ENCODE data around the gene ZKSCAN1.
"Not testable (repeated sequence)": the region's sequence is repeated elsewhere in the genome, so short reads cannot be mapped to it uniquely, and the experiment has no call there.

Gene ZKSCAN1

DNA sequence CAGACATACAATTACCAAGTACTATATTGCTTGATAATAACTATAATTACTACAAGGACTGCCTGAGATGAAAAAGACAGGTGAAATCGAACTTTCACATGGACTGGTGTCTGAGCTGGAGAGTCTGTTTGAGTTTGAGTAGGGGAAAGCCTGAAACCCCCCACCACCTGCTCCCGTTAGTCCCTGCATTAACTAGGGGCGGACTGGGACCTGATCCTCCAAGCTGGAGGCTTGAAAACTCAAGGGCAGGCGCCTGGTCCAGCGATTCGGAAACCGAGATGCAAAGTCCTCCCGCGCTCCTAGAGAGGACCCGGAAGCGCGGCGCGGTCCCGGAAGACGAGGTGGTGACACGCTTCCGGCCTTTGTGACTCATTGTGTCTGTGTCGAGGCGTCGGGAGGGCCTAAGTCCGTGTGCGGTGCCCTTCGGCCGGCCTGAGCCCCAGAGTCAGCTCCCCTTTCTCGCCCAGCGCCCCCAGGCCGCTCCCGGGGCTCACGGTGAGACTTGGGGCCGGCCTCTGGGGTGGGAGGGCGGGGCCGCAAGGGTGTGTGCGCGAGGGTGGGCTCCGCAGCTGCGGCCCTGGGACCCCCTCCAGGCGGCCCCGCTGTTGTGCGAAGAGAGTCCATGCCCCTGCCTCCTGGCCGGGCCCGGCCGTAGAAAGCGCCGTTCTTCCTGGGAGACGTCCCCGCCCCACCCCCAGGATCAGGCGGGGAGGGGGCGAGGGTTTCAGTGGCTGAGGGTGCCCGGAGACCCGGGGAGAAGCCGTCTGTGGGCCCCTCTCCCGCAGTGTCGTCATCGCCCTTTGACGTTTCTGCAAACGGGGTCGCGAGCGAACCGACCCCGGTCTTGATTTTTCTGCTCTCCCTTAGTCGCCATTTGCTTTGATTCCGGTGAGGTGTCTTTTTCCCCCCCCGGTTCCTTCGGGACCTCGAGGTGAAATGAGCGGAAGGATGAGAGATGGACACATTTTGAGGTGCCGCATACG lies at the start of gene ZKSCAN1:
Gene ZKSCAN1 (plus strand): TSS at position 365 of the 983 bp plus-strand sequence. CDS start 7,911 bp downstream, outside the sequence.
- H3K4me3 ChIP-seq (ENCODE audit: low read depth, low read length): peak within 1 kb of the TSS; percentile 68
- TF ChIP-seq, protein P1, sequence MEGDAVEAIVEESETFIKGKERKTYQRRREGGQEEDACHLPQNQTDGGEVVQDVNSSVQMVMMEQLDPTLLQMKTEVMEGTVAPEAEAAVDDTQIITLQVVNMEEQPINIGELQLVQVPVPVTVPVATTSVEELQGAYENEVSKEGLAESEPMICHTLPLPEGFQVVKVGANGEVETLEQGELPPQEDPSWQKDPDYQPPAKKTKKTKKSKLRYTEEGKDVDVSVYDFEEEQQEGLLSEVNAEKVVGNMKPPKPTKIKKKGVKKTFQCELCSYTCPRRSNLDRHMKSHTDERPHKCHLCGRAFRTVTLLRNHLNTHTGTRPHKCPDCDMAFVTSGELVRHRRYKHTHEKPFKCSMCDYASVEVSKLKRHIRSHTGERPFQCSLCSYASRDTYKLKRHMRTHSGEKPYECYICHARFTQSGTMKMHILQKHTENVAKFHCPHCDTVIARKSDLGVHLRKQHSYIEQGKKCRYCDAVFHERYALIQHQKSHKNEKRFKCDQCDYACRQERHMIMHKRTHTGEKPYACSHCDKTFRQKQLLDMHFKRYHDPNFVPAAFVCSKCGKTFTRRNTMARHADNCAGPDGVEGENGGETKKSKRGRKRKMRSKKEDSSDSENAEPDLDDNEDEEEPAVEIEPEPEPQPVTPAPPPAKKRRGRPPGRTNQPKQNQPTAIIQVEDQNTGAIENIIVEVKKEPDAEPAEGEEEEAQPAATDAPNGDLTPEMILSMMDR (IDR thresholded peaks at IDR 0.05; ENCODE audit: insufficient read depth, low read depth, low read length, missing control alignments): no peak
- peak; percentile 96 for DNase-seq (ENCODE audit: low read depth)

DNA sequence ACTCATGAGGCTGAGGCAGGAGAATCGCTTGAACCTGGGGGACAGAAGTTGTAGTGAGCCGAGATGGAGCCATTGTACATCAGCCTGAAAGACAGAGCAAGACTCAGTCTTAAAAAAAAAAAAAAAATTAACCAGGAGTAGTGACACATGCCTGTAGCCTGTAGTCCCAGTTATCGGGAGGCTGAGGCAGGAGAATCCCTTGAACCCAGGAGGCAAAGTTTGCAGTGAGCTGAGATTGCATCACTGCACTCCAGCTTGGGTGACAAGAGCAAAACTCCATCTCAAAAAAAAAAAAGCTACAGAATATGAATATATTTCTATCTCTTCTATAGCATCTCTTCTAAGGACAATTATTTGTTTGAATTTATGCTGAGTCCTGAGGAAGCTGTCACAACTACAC lies 46.1 kb upstream of the ZKSCAN1 start:
- TF ChIP-seq, protein P1 (IDR thresholded peaks at IDR 0.05; ENCODE audit: insufficient read depth, low read depth, low read length, missing control alignments): no peak
- H3K4me3 ChIP-seq (ENCODE audit: low read depth, low read length): no peak overlapping the region
- no peak for DNase-seq (ENCODE audit: low read depth)

DNA sequence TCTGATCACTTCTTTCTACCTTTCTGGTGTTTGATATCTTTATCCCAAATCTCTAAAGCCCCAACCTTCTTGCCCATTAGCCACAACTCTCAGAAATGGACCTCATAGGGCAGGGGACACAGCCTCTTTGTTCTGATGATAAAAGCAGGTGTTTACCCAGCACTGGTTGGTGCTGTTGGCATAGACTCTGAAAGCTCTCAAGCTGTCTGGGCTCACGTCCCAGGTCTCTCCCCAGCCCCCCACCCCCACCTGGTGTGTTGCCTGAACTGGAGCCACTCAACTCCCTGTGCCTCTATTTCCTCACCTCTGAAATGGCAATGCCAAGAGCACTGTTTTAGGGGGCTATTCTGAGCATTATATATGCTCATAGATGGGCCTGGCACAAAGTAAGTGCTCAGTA lies 45.6 kb upstream of the ZKSCAN1 start:
- DNase-seq (ENCODE audit: low read depth): not testable (repeated sequence)

DNA sequence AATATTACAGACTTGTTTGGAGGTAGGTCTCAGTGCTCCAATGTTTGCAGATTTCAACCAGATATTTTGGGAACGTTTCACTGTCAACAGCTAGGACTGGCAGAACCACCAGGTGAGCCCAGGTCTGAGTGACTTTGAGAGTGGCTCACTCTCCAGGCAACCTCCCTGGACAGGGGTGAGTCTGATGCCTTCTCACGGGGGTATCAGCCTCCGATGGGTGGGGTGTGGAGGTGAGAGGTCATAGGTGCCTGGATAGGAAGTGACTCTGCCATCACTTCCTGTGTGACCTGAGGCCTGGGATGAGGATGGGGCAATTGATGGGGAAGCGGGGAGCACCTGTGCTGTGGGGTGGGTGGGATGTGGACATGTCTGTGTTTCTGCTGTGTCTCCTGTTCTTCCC lies 44.2 kb upstream of the ZKSCAN1 start:
- TF ChIP-seq, protein P1 (IDR thresholded peaks at IDR 0.05; ENCODE audit: insufficient read depth, low read depth, low read length, missing control alignments): no peak
- no peak overlapping the region for H3K4me3 ChIP-seq (ENCODE audit: low read depth, low read length)
- no peak for DNase-seq (ENCODE audit: low read depth)

More for the DNA sequence above, 45.6 kb upstream of the ZKSCAN1 start:
- not testable (repeated sequence) for H3K4me3 ChIP-seq (ENCODE audit: low read depth, low read length)

DNA sequence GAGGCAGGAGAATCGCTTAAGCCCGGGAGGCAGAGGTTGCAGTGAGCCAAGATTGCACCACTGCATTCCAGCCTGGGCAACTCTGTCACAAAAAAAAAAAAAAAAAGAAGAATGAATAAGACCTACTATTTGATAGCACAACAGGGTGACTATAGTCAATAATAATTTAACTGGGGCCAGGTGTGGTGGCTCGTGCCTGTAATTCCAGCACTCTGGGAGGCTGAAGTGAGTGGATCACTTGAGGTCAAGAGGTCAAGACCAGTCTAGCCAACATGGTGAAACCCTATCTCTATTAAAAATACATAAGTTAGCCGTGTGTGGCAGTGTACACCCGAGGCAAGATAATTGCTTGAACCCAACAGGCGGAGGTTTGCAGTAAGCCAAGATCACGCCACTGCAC lies 41.6 kb upstream of the ZKSCAN1 start:
- H3K4me3 ChIP-seq (ENCODE audit: low read depth, low read length); DNase-seq (ENCODE audit: low read depth): not testable (repeated sequence)

DNA sequence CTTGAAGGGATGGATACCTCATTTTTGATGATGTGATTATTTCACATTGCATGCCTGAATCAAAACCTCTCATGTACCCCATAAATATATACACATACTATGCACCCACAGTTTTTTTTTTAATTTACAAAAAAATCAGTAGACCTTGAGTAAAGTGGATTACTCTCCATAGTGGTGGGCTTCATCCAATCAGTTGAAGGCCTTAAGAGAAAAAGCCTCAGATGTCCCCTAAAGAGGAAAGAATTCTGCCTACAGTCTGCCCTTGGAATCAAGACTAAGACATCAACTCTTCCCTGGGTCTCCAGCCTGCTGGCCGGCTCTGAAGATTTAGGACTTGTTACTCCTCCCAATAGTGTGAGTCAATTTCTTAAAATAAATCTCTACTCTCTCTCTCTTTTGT lies 40.7 kb upstream of the ZKSCAN1 start:
- no peak overlapping the region for H3K4me3 ChIP-seq (ENCODE audit: low read depth, low read length)
- TF ChIP-seq, protein P1 (IDR thresholded peaks at IDR 0.05; ENCODE audit: insufficient read depth, low read depth, low read length, missing control alignments): no peak
- DNase-seq (ENCODE audit: low read depth): no peak

DNA sequence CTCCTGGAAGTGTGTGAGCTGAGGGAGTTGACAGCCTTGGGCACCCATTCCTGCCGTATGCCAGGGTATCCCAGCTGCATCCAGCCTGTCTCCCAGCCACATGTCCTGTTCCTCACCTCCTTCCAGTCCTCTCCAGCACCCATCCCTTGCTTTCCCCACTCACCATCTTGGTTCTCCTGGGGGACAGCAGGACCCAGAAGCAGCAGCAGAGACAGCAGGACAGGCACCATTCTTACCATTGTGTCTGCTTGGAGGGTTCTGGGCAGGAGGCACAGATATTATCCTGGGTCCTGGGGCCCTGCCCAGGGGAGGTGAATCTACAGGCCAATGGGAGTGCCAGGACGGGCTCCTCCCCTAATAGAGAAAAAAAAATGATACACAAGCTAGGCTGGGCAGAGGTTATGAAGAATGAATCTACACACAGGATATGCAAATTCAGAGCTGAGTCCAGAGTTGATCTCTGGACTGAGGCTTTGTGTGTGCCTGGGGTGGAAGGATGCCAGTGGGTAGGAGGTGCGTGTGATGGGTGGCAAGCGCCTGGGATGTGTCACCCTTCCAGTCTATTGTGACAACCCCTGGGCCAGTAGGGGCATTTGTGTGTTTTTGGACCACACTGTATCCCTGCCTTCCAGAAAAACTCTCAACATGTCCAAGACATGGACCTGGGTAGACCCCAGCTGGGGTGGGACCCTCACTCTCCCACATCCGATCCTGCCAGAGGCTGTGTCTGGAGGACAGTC lies 39.4 kb upstream of the ZKSCAN1 start, which contains the start of gene AZGP1:
Gene AZGP1 (minus strand): TSS at position 250 of the 740 bp plus-strand sequence. CDS start 11 bp downstream, at position 239.
- TF ChIP-seq, protein P1 (IDR thresholded peaks at IDR 0.05; ENCODE audit: insufficient read depth, low read depth, low read length, missing control alignments): no peak
- H3K4me3 ChIP-seq (ENCODE audit: low read depth, low read length): no peak within 1 kb of the TSS
- no peak for DNase-seq (ENCODE audit: low read depth)

All from GM12865 (cell line).